Left ventricle myocardium superior (tissue), 1 donor: ENCODE results near the gene S1PR4. TPM values are rescaled to one million over a fixed set of nuclear protein-coding genes. Genes with fewer than 3 reads are reported as not detected.
"Not testable (repeated sequence)": the region's sequence is repeated elsewhere in the genome, so short reads cannot be mapped to it uniquely, and the experiment has no call there.

Experiments used
- ATAC-seq: fragments of 200-7000 bp; cut with Tn5 transposase; one replicate; pipeline ENCODE4 v1.9.1; 2020; ENCODE audit warnings: mild to moderate bottlenecking, moderate library complexity
- DNase-seq: peaks from one replicate; pipeline ENCODE4 v3.0.0-alpha.2; 2020
- intact Hi-C: fragments of 100-400 bp; cut with micrococcal nuclease; formaldehyde crosslinking; loops from one replicate; pipeline ENCODE4 v1.11.0; 2022
- total RNA-seq: library from RNA; stranded (reverse); fragmentation: NEBNext Ultra II Directional; extraction: Animal tissue kit (Norgen Biotek cat#: 25700); gene quantifications from one replicate; pipeline ENCODE4 v1.2.1, GENCODE V29; 2021
- donor health status: DM: no; HTN: yes; CAD: no; lungs with severe emphysema.

The S1PR4 gene
- total RNA-seq, 1 donor from 2014 or later = 1.0 TPM

GRCh38 chr19:3190921-3191805 lies 12.6 kb downstream of the S1PR4 start:
- no peak for DNase-seq

GRCh38 chr19:3191806-3192104 lies 13.2 kb downstream of the S1PR4 start:
- DNase-seq, intact Hi-C loops, ATAC-seq: not testable (repeated sequence)

More at GRCh38 chr19:3190921-3191805, 12.6 kb downstream of the S1PR4 start:
- no peak for ATAC-seq
- intact Hi-C loops = no loop called here

GRCh38 chr19:3192228-3192635 lies 13.7 kb downstream of the S1PR4 start:
- ATAC-seq = no peak
- intact Hi-C loops = no loop called here
- no peak for DNase-seq

GRCh38 chr19:3192684-3193083 lies 14.1 kb downstream of the S1PR4 start:
- DNase-seq (no peak), ATAC-seq (no peak)
- intact Hi-C loops = no loop called here

- no peak for DNase-seq
- intact Hi-C loops = no loop called here
- ATAC-seq = no peak
Measured at GRCh38 chr19:3193256-3194105, 14.9 kb downstream of the S1PR4 start.

GRCh38 chr19:3194106-3195087 lies 15.8 kb downstream of the S1PR4 start:
- no peak for ATAC-seq
- intact Hi-C loops = no loop called here
- no peak for DNase-seq

GRCh38 chr19:3196064-3196932 lies 17.7 kb downstream of the S1PR4 start:
- DNase-seq = no peak
- ATAC-seq = no peak
- intact Hi-C loops = no loop called here

- ATAC-seq (no peak), DNase-seq (no peak)
- intact Hi-C loops = no loop called here
Measured at GRCh38 chr19:3196933-3197205, 18.3 kb downstream of the S1PR4 start.

- DNase-seq = no peak
- no peak for ATAC-seq
- intact Hi-C loops = no loop called here
Measured at GRCh38 chr19:3198901-3199700, 20.5 kb downstream of the S1PR4 start.

GRCh38 chr19:3201072-3201700 lies 22.6 kb downstream of the S1PR4 start:
- DNase-seq = no peak
- intact Hi-C loops = no loop called here
- no peak for ATAC-seq

- intact Hi-C loops = no loop called here
- ATAC-seq (no peak), DNase-seq (no peak)
Measured at GRCh38 chr19:3201911-3202310, 23.3 kb downstream of the S1PR4 start.

GRCh38 chr19:3202346-3202745 lies 23.8 kb downstream of the S1PR4 start:
- ATAC-seq = no peak
- intact Hi-C loops = no loop called here
- DNase-seq = no peak

- intact Hi-C loops, ATAC-seq: not testable (repeated sequence)
Measured at GRCh38 chr19:3202895-3203294, 24.3 kb downstream of the S1PR4 start.

GRCh38 chr19:3203805-3204645 lies 25.5 kb downstream of the S1PR4 start:
- intact Hi-C loops = no loop called here
- no peak for DNase-seq
- ATAC-seq = no peak

More at GRCh38 chr19:3202895-3203294, 24.3 kb downstream of the S1PR4 start:
- not testable (repeated sequence) for DNase-seq

- intact Hi-C loops = no loop called here
- DNase-seq = no peak
- ATAC-seq = no peak
Measured at GRCh38 chr19:3204646-3205275, 26.2 kb downstream of the S1PR4 start.
